H1 (cell line): ENCODE data around the gene OSBPL6. TPM values are rescaled to one million over a fixed set of nuclear protein-coding genes. Genes with fewer than 3 reads are reported as not detected.

Source experiments
- CTCF ChIA-PET: fragments of 300-600 bp; sonication (Branson Sonifier 250); formaldehyde crosslinking; loops from one replicate; lab custom pipeline; 2021; ENCODE audit not compliant: partially characterized antibody; lab: Charles Lee
- POLR2A ChIA-PET: fragments of 300-600 bp; sonication (Branson Sonifier 250); formaldehyde crosslinking; loops from one replicate; lab custom pipeline; 2021; ENCODE audit warnings: inconsistent platforms; ENCODE audit not compliant: partially characterized antibody; lab: Charles Lee
- DNase-seq, 2 experiments: peaks; one replicate each; pipeline versions ENCODE4 v3.0.0 to v3.0.0-alpha.2; 2010 to 2022; ENCODE audit warnings: low spot score in 2 of 2, low read depth in 1 of 2, mixed read lengths in 1 of 2
- FAIRE-seq: peaks from 2 replicates; lab custom pipeline; 2011; peaks lifted over from hg19 to GRCh38; lab: Jason Lieb, UNC
- H2AFZ ChIP-seq: 2 replicates; pipeline ENCODE4 v1.8.1; 2012; ENCODE audit warnings: low read length, inconsistent platforms
- H2AK5ac ChIP-seq: 2 replicates; pipeline ENCODE4 v1.6.1; 2013; ENCODE audit warnings: low read depth, low read length
- H2BK120ac ChIP-seq: replicated peaks from 2 replicates; pipeline ENCODE3; 2013; ENCODE audit warnings: low read depth, low read length, inconsistent platforms
- H2BK12ac ChIP-seq: 2 replicates; pipeline ENCODE4 v1.6.1; 2013; ENCODE audit warnings: low read depth, low read length
- H2BK15ac ChIP-seq: 2 replicates; pipeline ENCODE4 v1.6.1; 2013; ENCODE audit warnings: low read length
- H2BK20ac ChIP-seq: 2 replicates; pipeline ENCODE4 v1.6.1; 2013; ENCODE audit warnings: low read length
- H2BK5ac ChIP-seq: 2 replicates; pipeline ENCODE4 v1.6.1; 2013; ENCODE audit warnings: low read depth, low read length
- H3K14ac ChIP-seq: 2 replicates; pipeline ENCODE4 v1.6.1; 2013; ENCODE audit warnings: inconsistent platforms; ENCODE audit not compliant: insufficient read length
- H3K18ac ChIP-seq: 2 replicates; pipeline ENCODE4 v1.6.1; 2013; ENCODE audit warnings: low read length; ENCODE audit errors: extremely low read depth
- H3K23ac ChIP-seq: 2 replicates; pipeline ENCODE4 v1.6.1; 2013; ENCODE audit warnings: inconsistent platforms; ENCODE audit not compliant: insufficient read length
- H3K23me2 ChIP-seq: 2 replicates; pipeline ENCODE4 v1.6.1; 2013; ENCODE audit warnings: low read depth, low read length
- H3K27ac ChIP-seq: 2 replicates; pipeline ENCODE4 v1.6.1; 2011; ENCODE audit warnings: low read depth, low read length, inconsistent platforms
- H3K27me3 ChIP-seq, 4 experiments: replicated peaks in 1 of 4; 1 replicate in 1 of 4; 2 replicates in 3 of 4; pipeline versions ENCODE4 v1.6.1 to v1.8.1; 2011 to 2013; ENCODE audit warnings: low read length in 3 of 4, mild to moderate bottlenecking in 3 of 4, inconsistent platforms in 2 of 4, mixed read lengths in 2 of 4, moderate library complexity in 1 of 4; ENCODE audit not compliant: control insufficient read depth in 3 of 4, insufficient read depth in 3 of 4; ENCODE audit errors: extremely low read depth in 1 of 4
- H3K36me3 ChIP-seq, 4 experiments: 2 replicates each; pipeline versions ENCODE4 v1.6.1 to v1.8.1; 2011 to 2013; ENCODE audit warnings: mild to moderate bottlenecking in 4 of 4, low read length in 3 of 4, moderate library complexity in 2 of 4, control low read depth in 1 of 4, inconsistent platforms in 1 of 4; ENCODE audit not compliant: insufficient read depth in 4 of 4, control insufficient read depth in 2 of 4
- H3K4ac ChIP-seq: replicated peaks from 2 replicates; pipeline ENCODE3; 2013; ENCODE audit warnings: low read length, low read depth, mixed read lengths, inconsistent platforms; ENCODE audit not compliant: insufficient read length
- H3K4me1 ChIP-seq, 4 experiments: replicated peaks in 1 of 4; 1 replicate in 1 of 4; 2 replicates in 3 of 4; pipeline versions ENCODE4 v1.6.1 to v1.8.1; 2011 to 2013; ENCODE audit warnings: low read length in 3 of 4, inconsistent platforms in 2 of 4, mixed read lengths in 1 of 4; ENCODE audit not compliant: insufficient read depth in 4 of 4, control insufficient read depth in 3 of 4
- H3K4me2 ChIP-seq, 2 experiments: 2 replicates each; pipeline versions ENCODE4 v1.6.1 to v1.8.1; 2011 to 2013; ENCODE audit warnings: low read depth in 2 of 2, low read length in 2 of 2, control low read depth in 1 of 2, inconsistent platforms in 1 of 2, mild to moderate bottlenecking in 1 of 2; ENCODE audit not compliant: insufficient read depth in 1 of 2
- H3K4me3 ChIP-seq, 4 experiments: fragments of 200-600, 300-600 bp in 1 of 4; sonication (generic), shearing (Covaris generic), sonication (Bioruptor Twin) in 1 of 4; 2 replicates each; pipeline versions ENCODE4 v1.5.1 to v1.8.1; 2011 to 2016; ENCODE audit warnings: low read length in 4 of 4, low read depth in 3 of 4, control low read depth in 2 of 4, inconsistent platforms in 2 of 4, mild to moderate bottlenecking in 2 of 4, mixed read lengths in 1 of 4, moderate library complexity in 1 of 4; ENCODE audit not compliant: insufficient read depth in 2 of 4; ENCODE audit errors: extremely low read depth in 1 of 4
- H3K56ac ChIP-seq: replicated peaks from 2 replicates; pipeline ENCODE3; 2013; ENCODE audit warnings: low read depth, mild to moderate bottlenecking, mixed read lengths, low read length, inconsistent platforms; ENCODE audit not compliant: insufficient read length
- H3K79me1 ChIP-seq: 2 replicates; pipeline ENCODE4 v1.6.1; 2013; ENCODE audit warnings: low read depth, low read length, control low read depth
- H3K79me2 ChIP-seq, 2 experiments: 2 replicates each; pipeline versions ENCODE4 v1.6.1 to v1.8.1; 2012 to 2013; ENCODE audit warnings: low read length in 2 of 2, mild to moderate bottlenecking in 2 of 2, inconsistent platforms in 1 of 2; ENCODE audit not compliant: insufficient read depth in 2 of 2, control insufficient read depth in 1 of 2
- H3K9ac ChIP-seq, 4 experiments: replicated peaks in 1 of 4; 1 replicate in 1 of 4; 2 replicates in 3 of 4; pipeline versions ENCODE4 v1.6.1 to v1.8.1; 2011 to 2013; ENCODE audit warnings: low read depth in 3 of 4, low read length in 3 of 4, control low read depth in 2 of 4, mild to moderate bottlenecking in 2 of 4, moderate library complexity in 2 of 4, inconsistent platforms in 1 of 4; ENCODE audit errors: extremely low read depth in 1 of 4
- H3K9me3 ChIP-seq, 2 experiments: 2 replicates each; pipeline versions ENCODE4 v1.6.1 to v1.8.1; 2012 to 2013; ENCODE audit warnings: mild to moderate bottlenecking in 2 of 2, moderate library complexity in 2 of 2, control low read depth in 1 of 2, inconsistent platforms in 1 of 2, low read depth in 1 of 2, low read length in 1 of 2, mixed read lengths in 1 of 2; ENCODE audit not compliant: insufficient read depth in 2 of 2
- H4K20me1 ChIP-seq, 2 experiments: replicated peaks in 1 of 2; 2 replicates each; pipeline versions ENCODE3 to v1.8.1; 2011 to 2013; ENCODE audit warnings: inconsistent platforms in 2 of 2, low read length in 2 of 2, mild to moderate bottlenecking in 1 of 2; ENCODE audit not compliant: insufficient read depth in 2 of 2, control insufficient read depth in 1 of 2
- H4K5ac ChIP-seq: 2 replicates; pipeline ENCODE4 v1.6.1; 2013; ENCODE audit warnings: low read length, low read depth, mixed read lengths, inconsistent platforms; ENCODE audit not compliant: insufficient read length
- H4K8ac ChIP-seq: 2 replicates; pipeline ENCODE4 v1.8.0; 2013; ENCODE audit warnings: mild to moderate bottlenecking, moderate library complexity, low read length, inconsistent platforms; ENCODE audit not compliant: insufficient read depth; ENCODE audit errors: extremely low read depth
- H4K91ac ChIP-seq: replicated peaks from 2 replicates; pipeline ENCODE3; 2013; ENCODE audit warnings: low read length, mixed read lengths, inconsistent platforms; ENCODE audit not compliant: insufficient read length
- ATF2 ChIP-seq: IDR thresholded peaks from 2 replicates; pipeline ENCODE4 v1.6.1; 2012; ENCODE audit warnings: low read length, inconsistent platforms
- CEBPB ChIP-seq: IDR thresholded peaks from 2 replicates; pipeline ENCODE4 v1.6.1; 2012; ENCODE audit warnings: low read depth, low read length
- EP300 ChIP-seq, 2 experiments: IDR thresholded peaks; 1 replicate in 1 of 2; 2 replicates in 1 of 2; pipeline ENCODE4 v1.6.1; 2011 to 2012; ENCODE audit warnings: low read depth in 2 of 2, low read length in 2 of 2, mild to moderate bottlenecking in 2 of 2, borderline replicate concordance in 1 of 2, inconsistent platforms in 1 of 2, moderate library complexity in 1 of 2
- GABPA ChIP-seq: IDR thresholded peaks from 2 replicates; pipeline ENCODE4 v1.6.1; 2011; ENCODE audit warnings: mild to moderate bottlenecking, low read length, moderate library complexity, borderline replicate concordance; ENCODE audit not compliant: insufficient read depth
- JUND ChIP-seq: IDR thresholded peaks from 2 replicates; pipeline ENCODE4 v1.6.1; 2011; ENCODE audit warnings: mild to moderate bottlenecking, improper control_type of control experiment, low read length
- KDM5A ChIP-seq: fragments of 200-600 bp; IDR thresholded peaks from 2 replicates; pipeline ENCODE4 v1.7.1; 2012; ENCODE audit warnings: mild to moderate bottlenecking, low read length, inconsistent platforms, mixed read lengths
- POLR2AphosphoS5 ChIP-seq: IDR thresholded peaks from 2 replicates; pipeline ENCODE4 v1.6.1; 2011; ENCODE audit warnings: low read depth, low read length
- SP2 ChIP-seq: IDR thresholded peaks from 2 replicates; pipeline ENCODE4 v1.6.1; 2012; ENCODE audit warnings: mild to moderate bottlenecking, low read length, inconsistent platforms
- YY1 ChIP-seq: IDR thresholded peaks from 2 replicates; pipeline ENCODE4 v1.6.1; 2011; ENCODE audit warnings: low read depth, mild to moderate bottlenecking, low read length
- WGBS, 2 experiments: shearing (Covaris generic) in 1 of 2; methylation state at CpG; one replicate each; pipeline versions ENCODE4 v1.1.6 to v1.1.7; 2013 to 2015; ENCODE audit warnings: low lambda C conversion rate in 2 of 2, mixed read lengths in 2 of 2, inconsistent platforms in 1 of 2, low coverage in 1 of 2, missing lambda C conversion rate in 1 of 2; ENCODE audit not compliant: insufficient replicate concordance in 2 of 2, insufficient coverage in 1 of 2, insufficient read length in 1 of 2; ENCODE audit errors: extremely low coverage in 1 of 2, missing lambda C conversion rate in 1 of 2; 5-methylcytosine and 5-hydroxymethylcytosine counted together
- polyA plus RNA-seq, 7 experiments: library from polyadenylated mRNA; depleted of rRNA in 3 of 7; stranded (reverse) in 5 of 7; unstranded in 2 of 7; fragments of >200 nt in 5 of 7; fragments of 200-250 nt in 2 of 7; gene quantifications; 1 replicate in 5 of 7; 2 replicates in 1 of 7; 4 replicates in 1 of 7; pipeline versions ENCODE4 v1.2.1 to v1.2.3, GENCODE V29; 2011 to 2013; ENCODE audit warnings: missing spikeins in 2 of 7, mixed read lengths in 2 of 7
- total RNA-seq: library from RNA; stranded (reverse); fragmentation: NEBNext Ultra II Directional; extraction: Animal tissue kit (Norgen Biotek cat#: 25700); gene quantifications from 2 replicates; pipeline ENCODE4 v1.2.1, GENCODE V29; 2021

Gene OSBPL6
- total and polyA plus RNA-seq, 2 of the 8 experiments (the other 6 are each of a cell fraction or from before 2014, with no cell fraction given): 1.7 to 5.6 TPM

- H4K20me1 ChIP-seq: no peaks in the 10 kb centered on the region
- H4K5ac ChIP-seq: no peak overlapping the region
- H3K4me1 ChIP-seq: no peaks in the 10 kb centered on the region
- no peak overlapping the region for H4K8ac ChIP-seq
- no peak overlapping the region for H3K9ac ChIP-seq
- no peaks in the 10 kb centered on the region; a peak in 1 of 7 replicates for H3K27me3 ChIP-seq
- no peak overlapping the region for H2BK12ac ChIP-seq
- WGBS, 2 experiments: 100% methylated on average over 1 of the region's 1 CpG; no CpG with 5 or more reads in 1 of the 2 experiments
- no peaks in the 10 kb centered on the region for H3K79me1 ChIP-seq
- no peaks in the 10 kb centered on the region for H3K79me2 ChIP-seq
- POLR2A ChIA-PET: no interaction called here
- H4K91ac ChIP-seq: no peak overlapping the region
- H3K9me3 ChIP-seq: no peaks in the 10 kb centered on the region
- H2BK15ac ChIP-seq: no peak overlapping the region
- no peak overlapping the region for H2BK120ac ChIP-seq
- no peak overlapping the region for H3K4me2 ChIP-seq
- H3K4me3 ChIP-seq: no peak overlapping the region
- no peaks in the 10 kb centered on the region for H3K23me2 ChIP-seq
- no peak overlapping the region for H2BK20ac ChIP-seq
- CTCF ChIA-PET: no interaction called here
- TF ChIP-seq POLR2AphosphoS5 (no peak), SP2 (no peak), GABPA (no peak), EP300 (IDR thresholded peaks at IDR 0.05; ENCODE audit: borderline replicate concordance in 1 of 2, low read depth in 2 of 2, low read length in 2 of 2) (no peak), JUND (no peak), KDM5A (no peak), ATF2 (no peak), CEBPB (no peak), YY1 (no peak)
- no peak overlapping the region for H3K18ac ChIP-seq
- H2AK5ac ChIP-seq: no peak overlapping the region
- H3K27ac ChIP-seq: no peak overlapping the region
- H3K23ac ChIP-seq: no peak overlapping the region
- no peaks in the 10 kb centered on the region for H3K36me3 ChIP-seq
- no peak overlapping the region for H3K4ac ChIP-seq
- no peak overlapping the region for H2BK5ac ChIP-seq
- no peak overlapping the region for H3K56ac ChIP-seq
- no peak for FAIRE-seq
- no peak for DNase-seq
- H3K14ac ChIP-seq: no peak overlapping the region
- no peak overlapping the region for H2AFZ ChIP-seq
Measured at GRCh38 chr2:178237488-178238153, 43.3 kb downstream of the OSBPL6 start.
